ENCODE results near the gene FERMT1. TPM values are rescaled to one million over a fixed set of nuclear protein-coding genes. Genes with fewer than 3 reads are reported as not detected.

The FERMT1 gene
- total RNA-seq, 2 experiments from 2014 or later: not detected

DNA sequence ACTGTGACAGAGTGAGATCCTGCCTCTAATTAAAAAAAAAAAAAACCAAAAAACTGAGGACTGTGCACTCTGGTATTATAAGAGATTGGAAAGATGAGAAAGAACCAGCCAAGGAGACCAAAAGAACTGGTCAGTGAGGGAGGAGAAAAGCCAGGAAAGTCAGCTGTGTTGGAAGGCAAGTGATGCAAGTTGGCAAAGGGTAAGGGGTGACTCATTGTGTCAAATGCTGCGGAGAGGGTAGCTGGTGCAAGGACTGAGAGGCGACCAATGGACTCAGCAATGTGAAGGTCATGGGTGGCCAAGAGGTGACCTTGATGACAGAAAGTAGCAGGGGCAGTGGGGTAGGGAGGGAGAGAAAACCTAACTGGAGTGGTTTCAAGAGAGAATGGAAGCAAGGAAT, 41.6 kb downstream of the FERMT1 start:
- POLR2A ChIA-PET: no interaction called here
- Mint-ChIP-seq H3K4me1 (ENCODE audit: low read depth) (no peaks in the 10 kb centered on the region), H3K9me3 (ENCODE audit: insufficient read depth) (no peaks in the 10 kb centered on the region), H3K36me3 (ENCODE audit: low read depth) (no peaks in the 10 kb centered on the region), H3K27ac (no peak overlapping the region), H3K4me3 (no peak overlapping the region), H3K27me3 (ENCODE audit: low read depth) (peaks cover 10% of the 10 kb centered on the region)
- DNase-seq: no peak
- no peak for ATAC-seq
- CTCF ChIA-PET: interaction anchor here (0.6 kb wide), 1 partner anchor 57 kb away, joined by 3 read pairs; no protein-coding TSS in a partner anchor

GRCh38 chr20:6079016-6079415, 43.8 kb downstream of the FERMT1 start:
- Mint-ChIP-seq H3K4me1 (ENCODE audit: low read depth) (no peaks in the 10 kb centered on the region), H3K4me3 (no peak overlapping the region), H3K27me3 (ENCODE audit: low read depth) (peaks cover 11% of the 10 kb centered on the region), H3K27ac (no peak overlapping the region), H3K36me3 (ENCODE audit: low read depth) (no peaks in the 10 kb centered on the region), H3K9me3 (ENCODE audit: insufficient read depth) (no peaks in the 10 kb centered on the region)
- no peak for ATAC-seq
- no peak for DNase-seq
- POLR2A ChIA-PET: interaction anchor here (0.6 kb wide), 1 partner anchor 215 kb away, joined by 3 read pairs; no protein-coding TSS in a partner anchor
- CTCF ChIA-PET: interaction anchor here (1.0 to 4.6 kb wide), 4 partner anchors 40 to 550 kb away, joined by 3 to 39 read pairs (median 6); no protein-coding TSS in a partner anchor

DNA sequence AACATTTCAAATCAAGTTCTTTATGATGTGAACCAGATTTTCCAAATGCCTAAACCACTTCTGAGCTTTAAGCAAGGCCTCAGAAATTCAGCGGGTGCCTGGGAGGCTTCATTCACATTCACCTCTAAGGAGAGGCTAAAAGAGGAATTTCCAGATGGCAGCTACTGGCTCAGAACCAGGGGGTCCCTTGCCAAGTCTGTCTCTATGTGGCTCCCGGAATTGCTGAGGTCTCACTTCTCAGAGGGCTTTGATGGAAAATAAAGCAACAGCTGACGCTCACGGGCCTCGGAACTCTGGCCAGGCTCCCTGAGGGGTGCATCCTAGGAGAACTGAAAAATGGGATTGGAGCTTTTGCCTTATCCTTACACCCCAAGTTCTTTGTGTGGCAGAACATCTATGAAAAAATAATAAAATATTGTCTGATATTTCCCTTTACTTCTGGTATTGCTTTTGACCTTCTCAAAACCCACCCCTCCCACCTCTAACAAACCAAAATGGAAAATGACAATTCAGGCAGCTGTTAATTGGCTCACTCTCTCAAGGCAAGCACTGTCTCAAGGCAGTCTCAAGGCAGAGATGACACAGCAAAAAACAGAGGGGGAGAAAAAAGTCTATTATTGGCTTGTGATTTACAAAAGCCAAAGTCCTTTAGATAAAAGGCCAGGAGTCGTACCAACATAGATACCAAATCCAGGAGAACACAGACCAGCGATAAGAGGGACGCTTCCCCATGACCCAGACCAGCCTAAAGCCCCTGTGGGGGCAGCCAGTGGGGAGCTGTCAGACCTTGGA, 47.2 kb downstream of the FERMT1 start:
- H3K27ac Mint-ChIP-seq: no peak overlapping the region
- POLR2A ChIA-PET: no interaction called here
- H3K4me3 Mint-ChIP-seq: no peak overlapping the region
- DNase-seq (no peak), ATAC-seq (no peak)
- no peaks in the 10 kb centered on the region for H3K9me3 Mint-ChIP-seq (ENCODE audit: insufficient read depth)
- CTCF ChIA-PET: interaction anchor here (1.0 to 4.6 kb wide), 3 partner anchors 79 to 547 kb away, joined by 4 to 39 read pairs (median 4); no protein-coding TSS in a partner anchor
- peaks cover 6% of the 10 kb centered on the region for H3K27me3 Mint-ChIP-seq (ENCODE audit: low read depth)
- no peaks in the 10 kb centered on the region for H3K36me3 Mint-ChIP-seq (ENCODE audit: low read depth)
- H3K4me1 Mint-ChIP-seq (ENCODE audit: low read depth): no peaks in the 10 kb centered on the region

- H3K27ac Mint-ChIP-seq: no peak overlapping the region
- no peaks in the 10 kb centered on the region for H3K4me1 Mint-ChIP-seq (ENCODE audit: low read depth)
- DNase-seq: no peak
- POLR2A ChIA-PET: no interaction called here
- no peak for ATAC-seq
- H3K27me3 Mint-ChIP-seq (ENCODE audit: low read depth): peaks cover 5% of the 10 kb centered on the region
- no peaks in the 10 kb centered on the region for H3K9me3 Mint-ChIP-seq (ENCODE audit: insufficient read depth)
- CTCF ChIA-PET: interaction anchor here (1.0 to 4.6 kb wide), 2 partner anchors 78 to 546 kb away, joined by 4 to 39 read pairs; no protein-coding TSS in a partner anchor
- no peak overlapping the region for H3K4me3 Mint-ChIP-seq
- H3K36me3 Mint-ChIP-seq (ENCODE audit: low read depth): no peaks in the 10 kb centered on the region
Measured at GRCh38 chr20:6074784-6075183, 48.0 kb downstream of the FERMT1 start.

- CTCF ChIA-PET: interaction anchor here (1.5 kb wide), 1 partner anchor 545 kb away, joined by 6 read pairs; no protein-coding TSS in a partner anchor
- peak; percentile 71 for ATAC-seq
Measured at GRCh38 chr20:6074145-6074561, 48.7 kb downstream of the FERMT1 start.

GRCh38 chr20:6070829-6071695, 51.8 kb downstream of the FERMT1 start:
- no peaks in the 10 kb centered on the region for H3K36me3 Mint-ChIP-seq (ENCODE audit: low read depth)
- POLR2A ChIA-PET: no interaction called here
- H3K4me3 Mint-ChIP-seq: no peak overlapping the region
- ATAC-seq (no peak), DNase-seq (no peak)
- no peaks in the 10 kb centered on the region for H3K9me3 Mint-ChIP-seq (ENCODE audit: insufficient read depth)
- CTCF ChIA-PET: no interaction called here
- H3K4me1 Mint-ChIP-seq (ENCODE audit: low read depth): no peaks in the 10 kb centered on the region
- no peak overlapping the region for H3K27ac Mint-ChIP-seq
- H3K27me3 Mint-ChIP-seq (ENCODE audit: low read depth): peaks cover 4% of the 10 kb centered on the region

More at GRCh38 chr20:6074145-6074561, 48.7 kb downstream of the FERMT1 start:
- H3K4me3 Mint-ChIP-seq: no peak overlapping the region
- H3K4me1 Mint-ChIP-seq (ENCODE audit: low read depth): no peaks in the 10 kb centered on the region
- POLR2A ChIA-PET: no interaction called here
- peaks cover 4% of the 10 kb centered on the region for H3K27me3 Mint-ChIP-seq (ENCODE audit: low read depth)
- no peaks in the 10 kb centered on the region for H3K9me3 Mint-ChIP-seq (ENCODE audit: insufficient read depth)
- peak; percentile 21 for DNase-seq
- H3K36me3 Mint-ChIP-seq (ENCODE audit: low read depth): no peaks in the 10 kb centered on the region
- no peak overlapping the region for H3K27ac Mint-ChIP-seq

- peaks cover 4% of the 10 kb centered on the region for H3K27me3 Mint-ChIP-seq (ENCODE audit: low read depth)
- no peak overlapping the region for H3K27ac Mint-ChIP-seq
- no peak for ATAC-seq
- no peaks in the 10 kb centered on the region for H3K9me3 Mint-ChIP-seq (ENCODE audit: insufficient read depth)
- no peaks in the 10 kb centered on the region for H3K36me3 Mint-ChIP-seq (ENCODE audit: low read depth)
- ChIA-PET POLR2A (no interaction called here), CTCF (no interaction called here)
- no peaks in the 10 kb centered on the region for H3K4me1 Mint-ChIP-seq (ENCODE audit: low read depth)
- no peak for DNase-seq
- H3K4me3 Mint-ChIP-seq: no peak overlapping the region
Measured at GRCh38 chr20:6069669-6070068, 53.2 kb downstream of the FERMT1 start.

DNA sequence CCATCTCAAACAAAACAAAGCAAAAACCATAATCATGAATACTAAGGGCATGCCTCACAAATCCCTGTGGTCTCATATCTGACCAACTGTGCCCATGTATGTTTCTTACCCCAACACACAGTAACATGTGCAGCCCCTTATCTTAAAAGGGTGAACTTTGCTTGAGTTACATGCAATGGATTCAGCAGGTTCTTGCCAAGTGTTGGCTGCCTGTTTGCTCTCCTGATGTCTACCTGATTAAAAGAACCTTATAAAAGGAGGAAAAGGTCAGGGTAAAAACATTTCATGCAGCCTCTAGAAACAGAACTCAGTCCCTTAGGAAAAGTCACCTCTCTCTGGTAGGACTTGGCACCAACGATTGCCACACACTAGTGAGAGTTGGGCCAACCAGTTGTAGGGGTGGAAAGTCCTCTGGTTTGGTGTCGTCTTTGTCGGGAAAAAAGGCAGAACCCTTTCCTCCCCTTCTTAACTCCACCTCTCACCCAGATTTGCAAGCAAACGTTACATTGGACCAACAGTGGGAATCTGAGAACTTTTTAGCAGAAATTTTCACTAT, 55.0 kb downstream of the FERMT1 start:
- ChIA-PET CTCF (no interaction called here), POLR2A (no interaction called here)
- no peak for DNase-seq
- no peaks in the 10 kb centered on the region for H3K9me3 Mint-ChIP-seq (ENCODE audit: insufficient read depth)
- no peak for ATAC-seq
- H3K27ac Mint-ChIP-seq: no peak overlapping the region
- no peaks in the 10 kb centered on the region for H3K36me3 Mint-ChIP-seq (ENCODE audit: low read depth)
- H3K4me1 Mint-ChIP-seq (ENCODE audit: low read depth): no peaks in the 10 kb centered on the region
- no peak overlapping the region for H3K4me3 Mint-ChIP-seq
- peaks cover 2% of the 10 kb centered on the region for H3K27me3 Mint-ChIP-seq (ENCODE audit: low read depth)

GRCh38 chr20:6066582-6066981, 56.2 kb downstream of the FERMT1 start:
- Mint-ChIP-seq H3K4me3 (no peak overlapping the region), H3K27ac (no peak overlapping the region), H3K27me3 (ENCODE audit: low read depth) (peaks cover 2% of the 10 kb centered on the region), H3K4me1 (ENCODE audit: low read depth) (peaks cover 1% of the 10 kb centered on the region), H3K9me3 (ENCODE audit: insufficient read depth) (no peaks in the 10 kb centered on the region), H3K36me3 (ENCODE audit: low read depth) (no peaks in the 10 kb centered on the region)
- ChIA-PET CTCF (no interaction called here), POLR2A (no interaction called here)
- ATAC-seq: no peak
- DNase-seq: no peak

- H3K36me3 Mint-ChIP-seq (ENCODE audit: low read depth): no peaks in the 10 kb centered on the region
- H3K4me3 Mint-ChIP-seq: no peak overlapping the region
- peaks cover 6% of the 10 kb centered on the region for H3K4me1 Mint-ChIP-seq (ENCODE audit: low read depth)
- peaks cover 10% of the 10 kb centered on the region for H3K27me3 Mint-ChIP-seq (ENCODE audit: low read depth)
- DNase-seq: no peak
- POLR2A ChIA-PET: no interaction called here
- CTCF ChIA-PET: no interaction called here
- ATAC-seq: no peak
- no peak overlapping the region for H3K27ac Mint-ChIP-seq
- no peaks in the 10 kb centered on the region for H3K9me3 Mint-ChIP-seq (ENCODE audit: insufficient read depth)
Measured at GRCh38 chr20:6061544-6061943, 61.3 kb downstream of the FERMT1 start.

- no peaks in the 10 kb centered on the region for H3K36me3 Mint-ChIP-seq (ENCODE audit: low read depth)
- H3K4me3 Mint-ChIP-seq: no peak overlapping the region
- ChIA-PET POLR2A (interaction anchor here (0.6 kb wide), 1 partner anchor 13 kb away, joined by 4 read pairs; no protein-coding TSS in a partner anchor), CTCF (no interaction called here)
- peaks cover 10% of the 10 kb centered on the region for H3K27me3 Mint-ChIP-seq (ENCODE audit: low read depth)
- H3K9me3 Mint-ChIP-seq (ENCODE audit: insufficient read depth): no peaks in the 10 kb centered on the region
- no peak for ATAC-seq
- DNase-seq: no peak
- H3K27ac Mint-ChIP-seq: no peak overlapping the region
- peaks cover 6% of the 10 kb centered on the region for H3K4me1 Mint-ChIP-seq (ENCODE audit: low read depth)
Measured at GRCh38 chr20:6060213-6060612, 62.6 kb downstream of the FERMT1 start.

Data from activated CD8-positive, alpha-beta T cell treated with anti-CD3 and anti-CD28 coated beads, Interleukin-2, amount 10 ng/mL, durations not matched to agents 7 days and 5 days (primary cell).